Measurements from ENCODE around the gene TMEM132C.
"Not testable (repeated sequence)": the region's sequence is repeated elsewhere in the genome, so short reads cannot be mapped to it uniquely, and the experiment has no call there.

Gene TMEM132C

GRCh38 chr12:128423205-128423604 is 156.2 kb downstream of the TMEM132C start:
- no peak for DNase-seq

- no peak for DNase-seq
Measured at GRCh38 chr12:128424931-128425431, 158.0 kb downstream of the TMEM132C start.

GRCh38 chr12:128425666-128426331 is 158.8 kb downstream of the TMEM132C start:
- DNase-seq = no peak

GRCh38 chr12:128426511-128426910 is 159.5 kb downstream of the TMEM132C start:
- DNase-seq = no peak

- DNase-seq = no peak
Measured at GRCh38 chr12:128439796-128440195, 172.8 kb downstream of the TMEM132C start.

- no peak for DNase-seq
Measured at GRCh38 chr12:128442096-128442495, 175.1 kb downstream of the TMEM132C start.

- no peak for DNase-seq
Measured at GRCh38 chr12:128444598-128444997, 177.6 kb downstream of the TMEM132C start.

GRCh38 chr12:128445415-128446127 is 178.6 kb downstream of the TMEM132C start:
- DNase-seq = no peak

GRCh38 chr12:128449146-128449894 is 182.3 kb downstream of the TMEM132C start:
- DNase-seq = no peak

GRCh38 chr12:128450810-128451209 is 183.8 kb downstream of the TMEM132C start:
- no peak for DNase-seq

GRCh38 chr12:128455851-128456250 is 188.9 kb downstream of the TMEM132C start:
- DNase-seq = no peak

GRCh38 chr12:128456922-128457321 is 190.0 kb downstream of the TMEM132C start:
- no peak for DNase-seq

- DNase-seq = no peak
Measured at GRCh38 chr12:128458301-128458974, 191.5 kb downstream of the TMEM132C start.

- DNase-seq = no peak
Measured at GRCh38 chr12:128459067-128459466, 192.1 kb downstream of the TMEM132C start.

GRCh38 chr12:128463881-128464280 is 196.9 kb downstream of the TMEM132C start:
- DNase-seq = no peak

- no peak for DNase-seq
Measured at GRCh38 chr12:128467882-128468281, 200.9 kb downstream of the TMEM132C start.

GRCh38 chr12:128468926-128469325 is 202.0 kb downstream of the TMEM132C start:
- DNase-seq = no peak

- no peak for DNase-seq
Measured at GRCh38 chr12:128471491-128471890, 204.5 kb downstream of the TMEM132C start.

- DNase-seq = no peak
Measured at GRCh38 chr12:128474916-128475315, 207.9 kb downstream of the TMEM132C start.

- no peak for DNase-seq
Measured at GRCh38 chr12:128476266-128476665, 209.3 kb downstream of the TMEM132C start.

- no peak for DNase-seq
Measured at GRCh38 chr12:128483526-128484255, 216.7 kb downstream of the TMEM132C start.

- DNase-seq = not testable (repeated sequence)
Measured at GRCh38 chr12:128497376-128497775, 230.4 kb downstream of the TMEM132C start.
